ENCODE results near the gene TMC5.

The TMC5 gene

GRCh38 chr16:19548144-19548543, 130.5 kb downstream of the TMC5 start:
- DNase-seq, result no peak
